ENCODE results near the gene PAN3.

Gene PAN3

GRCh38 chr13:28314879-28315278, 176.5 kb downstream of the PAN3 start:
- DNase-seq: no peak

GRCh38 chr13:28316129-28316528, 177.8 kb downstream of the PAN3 start:
- DNase-seq: no peak

- DNase-seq: no peak
These were observed 178.5 kb downstream of the PAN3 start for GRCh38 chr13:28316836-28317235.

- no peak for DNase-seq
These were observed 180.2 kb downstream of the PAN3 start for GRCh38 chr13:28318496-28318895.

GRCh38 chr13:28319528-28319927, 181.2 kb downstream of the PAN3 start:
- no peak for DNase-seq

GRCh38 chr13:28320209-28320608, 181.9 kb downstream of the PAN3 start:
- DNase-seq: no peak

- DNase-seq: no peak
These were observed 182.7 kb downstream of the PAN3 start for GRCh38 chr13:28320884-28321574.

GRCh38 chr13:28321756-28322155, 183.4 kb downstream of the PAN3 start:
- DNase-seq: no peak

GRCh38 chr13:28322256-28322905, 184.0 kb downstream of the PAN3 start:
- DNase-seq: no peak

- peak; percentile 16 for DNase-seq
These were observed 185.9 kb downstream of the PAN3 start for GRCh38 chr13:28324181-28324789.

- DNase-seq: no peak
These were observed 186.7 kb downstream of the PAN3 start for GRCh38 chr13:28325022-28325421.

GRCh38 chr13:28326056-28326455, 187.7 kb downstream of the PAN3 start:
- DNase-seq: no peak

- DNase-seq: no peak
These were observed 189.3 kb downstream of the PAN3 start for GRCh38 chr13:28327373-28328270.

GRCh38 chr13:28328271-28328607, 189.9 kb downstream of the PAN3 start:
- no peak for DNase-seq

- DNase-seq: no peak
These were observed 191.2 kb downstream of the PAN3 start for GRCh38 chr13:28329395-28330158.

GRCh38 chr13:28333204-28333881, 195.0 kb downstream of the PAN3 start:
- DNase-seq: no peak

- no peak for DNase-seq
These were observed 197.9 kb downstream of the PAN3 start for GRCh38 chr13:28336193-28336657.

GRCh38 chr13:28337166-28338005, 199.0 kb downstream of the PAN3 start:
- DNase-seq: no peak

GRCh38 chr13:28338006-28338574, 199.7 kb downstream of the PAN3 start:
- no peak for DNase-seq

GRCh38 chr13:28338742-28339141, 200.4 kb downstream of the PAN3 start:
- DNase-seq: no peak

- DNase-seq: no peak
These were observed 201.1 kb downstream of the PAN3 start for GRCh38 chr13:28339419-28339818.
